Colonic mucosa (tissue), 4 donors: ENCODE data around the gene PLXNA3. TPM values are rescaled to one million over a fixed set of nuclear protein-coding genes. Genes with fewer than 3 reads are reported as not detected.

ENCODE experiments used
- DNase-seq: peaks from one replicate; pipeline ENCODE4 v3.0.0-alpha.2; 2020
- H3K27ac ChIP-seq: fragments of 200-600 bp; one replicate; pipeline ENCODE4 v1.8.0; 2021
- H3K27me3 ChIP-seq: fragments of 200-600 bp; one replicate; pipeline ENCODE4 v1.8.0; 2021
- H3K36me3 ChIP-seq: fragments of 200-600 bp; one replicate; pipeline ENCODE4 v1.8.0; 2021
- H3K4me1 ChIP-seq: fragments of 200-600 bp; one replicate; pipeline ENCODE4 v1.8.0; 2021; ENCODE audit warnings: mild to moderate bottlenecking
- H3K4me3 ChIP-seq: fragments of 200-600 bp; one replicate; pipeline ENCODE4 v1.8.0; 2021
- H3K9ac ChIP-seq, 2 donors: one replicate each; pipeline ENCODE4 v1.7.0; 2013; ENCODE audit warnings: control low read depth in 2 of 2, low read depth in 2 of 2, low read length in 2 of 2
- H3K9me3 ChIP-seq: fragments of 200-600 bp; one replicate; pipeline ENCODE4 v1.8.0; 2021
- intact Hi-C: fragments of 100-400 bp; cut with DNase I; formaldehyde crosslinking; loops from one replicate; pipeline ENCODE4 v1.14.1; 2022
- total RNA-seq, 2 donors: library from RNA; stranded (reverse); fragmentation: NEBNext Ultra II Directional in 1 of 2; extraction: Animal tissue kit (Norgen Biotek cat#: 25700) in 1 of 2; gene quantifications; one replicate each; pipeline ENCODE4 v1.2.1, GENCODE V29; 2021
- TF ChIP-seq, protein P1 (sequence below): fragments of 200-600 bp; IDR thresholded peaks from one replicate; pipeline ENCODE4 v1.8.0; 2022; ENCODE audit warnings: antibody characterized with exemption, mild to moderate bottlenecking
- donor health status: healthy.
- donor health status: DM: no; HTN: no; CAD: no.
- donor health status: DM: no; HTN: no; CAD: no.

PLXNA3 gene
- total RNA-seq, 2 donors from 2014 or later = 37.7 to 43.9 TPM

DNA sequence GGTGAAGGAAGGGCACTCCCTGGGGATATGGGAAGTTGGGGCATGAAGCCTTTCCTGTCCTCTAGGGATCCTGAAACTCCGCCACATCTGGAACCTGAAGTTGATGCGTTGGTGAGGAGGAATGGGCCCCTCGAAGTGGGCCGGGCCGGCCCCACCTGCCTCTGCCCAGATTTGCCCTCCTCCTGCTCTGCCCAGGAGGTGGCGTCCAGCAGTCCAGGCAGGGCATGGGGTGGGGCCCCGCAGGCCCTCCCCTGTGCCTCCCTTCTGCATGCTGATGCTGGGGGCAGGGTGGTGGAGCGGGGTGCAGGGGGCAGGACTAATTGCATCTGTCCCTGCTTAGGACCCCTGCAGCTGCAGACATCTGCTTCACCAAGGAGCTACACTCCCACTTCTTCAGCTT is 44.9 kb upstream of the PLXNA3 start:
- TF ChIP-seq, protein P1, sequence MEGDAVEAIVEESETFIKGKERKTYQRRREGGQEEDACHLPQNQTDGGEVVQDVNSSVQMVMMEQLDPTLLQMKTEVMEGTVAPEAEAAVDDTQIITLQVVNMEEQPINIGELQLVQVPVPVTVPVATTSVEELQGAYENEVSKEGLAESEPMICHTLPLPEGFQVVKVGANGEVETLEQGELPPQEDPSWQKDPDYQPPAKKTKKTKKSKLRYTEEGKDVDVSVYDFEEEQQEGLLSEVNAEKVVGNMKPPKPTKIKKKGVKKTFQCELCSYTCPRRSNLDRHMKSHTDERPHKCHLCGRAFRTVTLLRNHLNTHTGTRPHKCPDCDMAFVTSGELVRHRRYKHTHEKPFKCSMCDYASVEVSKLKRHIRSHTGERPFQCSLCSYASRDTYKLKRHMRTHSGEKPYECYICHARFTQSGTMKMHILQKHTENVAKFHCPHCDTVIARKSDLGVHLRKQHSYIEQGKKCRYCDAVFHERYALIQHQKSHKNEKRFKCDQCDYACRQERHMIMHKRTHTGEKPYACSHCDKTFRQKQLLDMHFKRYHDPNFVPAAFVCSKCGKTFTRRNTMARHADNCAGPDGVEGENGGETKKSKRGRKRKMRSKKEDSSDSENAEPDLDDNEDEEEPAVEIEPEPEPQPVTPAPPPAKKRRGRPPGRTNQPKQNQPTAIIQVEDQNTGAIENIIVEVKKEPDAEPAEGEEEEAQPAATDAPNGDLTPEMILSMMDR = no peak
- no peak for DNase-seq
- intact Hi-C loops = no loop called here

DNA sequence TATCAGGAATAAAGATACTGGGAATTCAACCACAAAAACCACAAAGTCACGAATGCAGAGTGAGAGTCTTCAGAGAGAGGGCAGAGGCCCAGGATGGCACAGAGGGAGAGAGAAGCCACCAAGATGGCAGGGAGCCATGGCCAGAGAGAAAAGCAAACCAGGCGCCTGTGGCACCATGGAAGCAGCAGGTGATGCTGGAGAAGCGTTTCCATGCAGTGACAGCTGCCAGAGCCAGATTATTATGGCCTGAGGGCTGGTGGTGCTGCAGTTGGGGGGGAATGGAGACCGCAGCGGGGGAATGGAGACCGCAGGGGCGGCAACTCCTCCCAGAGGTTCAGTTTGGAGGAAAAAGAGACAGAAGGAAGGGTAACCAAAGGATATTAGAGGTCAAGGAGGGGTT is 40.9 kb upstream of the PLXNA3 start:
- H3K27me3 ChIP-seq = no peaks in the 10 kb centered on the region
- intact Hi-C loops = no loop called here
- H3K36me3 ChIP-seq = no peaks in the 10 kb centered on the region
- no peaks in the 10 kb centered on the region for H3K9me3 ChIP-seq
- H3K27ac ChIP-seq = no peak overlapping the region
- TF ChIP-seq, protein P1 = no peak
- DNase-seq = no peak
- no peak overlapping the region for H3K4me3 ChIP-seq
- H3K4me1 ChIP-seq = no peaks in the 10 kb centered on the region
- no peak overlapping the region for H3K9ac ChIP-seq

More for the DNA sequence above, 44.9 kb upstream of the PLXNA3 start:
- no peaks in the 10 kb centered on the region for H3K27me3 ChIP-seq
- H3K4me1 ChIP-seq = no peaks in the 10 kb centered on the region
- H3K36me3 ChIP-seq = no peaks in the 10 kb centered on the region
- no peak overlapping the region for H3K27ac ChIP-seq
- peak overlapping the region in 1 of 2 donors; percentile 30 for H3K9ac ChIP-seq
- H3K9me3 ChIP-seq = no peaks in the 10 kb centered on the region
- no peak overlapping the region for H3K4me3 ChIP-seq

DNA sequence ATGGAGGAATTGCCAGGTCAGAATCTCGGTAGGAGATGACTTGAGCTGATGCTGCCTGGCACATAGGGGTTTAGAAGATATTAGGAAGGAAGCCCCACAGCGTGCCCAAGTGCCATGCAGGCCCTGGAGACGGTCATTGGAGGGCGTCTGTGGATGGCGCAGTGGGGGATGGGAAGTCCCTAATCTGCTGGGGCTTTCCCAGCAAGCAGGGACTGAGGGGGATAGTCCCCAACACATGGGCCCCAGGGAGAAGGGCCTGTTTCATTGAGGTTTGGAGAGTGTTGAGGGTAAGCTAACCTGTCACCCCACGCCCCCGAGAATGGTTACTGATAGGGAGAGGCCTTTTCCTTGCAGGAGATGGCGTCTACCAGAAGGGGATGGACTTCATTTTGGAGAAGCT is 38.9 kb upstream of the PLXNA3 start:
- no peak for DNase-seq
- H3K9me3 ChIP-seq = no peaks in the 10 kb centered on the region
- H3K4me1 ChIP-seq = no peaks in the 10 kb centered on the region
- no peaks in the 10 kb centered on the region for H3K27me3 ChIP-seq
- intact Hi-C loops = no loop called here
- H3K36me3 ChIP-seq = no peaks in the 10 kb centered on the region
- TF ChIP-seq, protein P1 = no peak
- no peak overlapping the region for H3K27ac ChIP-seq
- no peak overlapping the region for H3K9ac ChIP-seq
- no peak overlapping the region for H3K4me3 ChIP-seq

DNA sequence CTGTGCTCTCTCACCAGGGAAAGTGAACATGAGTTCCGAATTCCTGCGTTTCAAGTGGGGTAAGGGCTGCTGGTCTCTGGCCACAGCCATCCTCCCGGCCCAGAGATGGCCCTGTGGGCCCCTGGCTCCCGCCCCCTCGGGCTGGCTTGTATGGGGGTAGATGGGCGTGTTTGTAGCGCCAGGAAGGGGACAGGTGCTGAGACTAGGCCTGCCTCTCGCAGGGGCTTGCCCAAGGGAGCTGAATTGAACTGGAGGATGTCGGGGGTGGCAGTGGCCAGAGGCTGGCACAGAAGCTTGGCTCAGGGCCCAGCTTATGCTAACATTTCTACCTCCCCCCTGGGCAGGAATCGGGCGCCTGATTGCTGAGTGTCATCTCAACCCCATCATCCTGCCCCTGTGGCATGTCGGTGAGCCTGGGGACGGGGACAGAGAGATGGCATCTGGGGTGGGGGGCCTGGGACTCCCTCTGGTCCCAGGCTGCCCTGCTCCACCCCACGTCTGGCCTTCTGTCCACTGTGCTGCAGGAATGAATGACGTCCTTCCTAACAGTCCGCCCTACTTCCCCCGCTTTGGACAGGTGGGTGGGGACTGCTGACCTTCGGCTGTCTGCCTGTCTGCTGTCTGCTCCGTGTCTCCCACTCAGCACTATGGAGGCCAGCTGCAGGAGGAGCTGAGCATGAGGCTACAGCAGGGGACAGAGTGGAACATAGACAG is 38.2 kb upstream of the PLXNA3 start:
- Histone ChIP-seq H3K9me3 (no peaks in the 10 kb centered on the region), H3K27me3 (no peaks in the 10 kb centered on the region), H3K27ac (no peak overlapping the region), H3K9ac (no peak overlapping the region), H3K4me1 (no peaks in the 10 kb centered on the region), H3K36me3 (no peaks in the 10 kb centered on the region), H3K4me3 (no peak overlapping the region)
- intact Hi-C loops = no loop called here
- TF ChIP-seq, protein P1 = no peak
- no peak for DNase-seq

DNA sequence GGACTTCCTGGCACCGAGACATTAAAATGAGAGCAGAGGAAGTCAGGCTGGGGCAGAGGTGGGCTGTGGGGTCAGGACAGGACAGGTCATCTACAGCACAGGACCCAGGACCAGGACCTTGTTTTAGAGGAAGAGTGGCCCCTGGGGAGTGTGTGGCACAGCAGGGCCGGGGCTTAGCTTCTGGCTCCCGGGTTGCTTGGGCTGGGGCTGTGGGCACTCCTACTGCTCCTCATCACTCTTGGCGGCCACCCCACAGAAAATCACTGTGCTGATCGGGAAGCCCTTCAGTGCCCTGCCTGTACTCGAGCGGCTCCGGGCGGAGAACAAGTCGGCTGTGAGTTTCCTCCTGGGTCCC is 37.7 kb upstream of the PLXNA3 start:
- H3K4me3 ChIP-seq = no peak overlapping the region
- no peaks in the 10 kb centered on the region for H3K4me1 ChIP-seq
- no peak overlapping the region for H3K27ac ChIP-seq
- H3K27me3 ChIP-seq = no peaks in the 10 kb centered on the region
- intact Hi-C loops = no loop called here
- H3K36me3 ChIP-seq = no peaks in the 10 kb centered on the region
- no peak for DNase-seq
- H3K9me3 ChIP-seq = no peaks in the 10 kb centered on the region
- H3K9ac ChIP-seq = no peak overlapping the region
- TF ChIP-seq, protein P1 = no peak
